ENCODE data around the gene TMEM116. TPM values are rescaled to one million over a fixed set of nuclear protein-coding genes. Genes with fewer than 3 reads are reported as not detected.

Gene TMEM116
- total and polyA plus RNA-seq, 2 donors (not counting 3 experiments of a cell fraction or from before 2014, with no cell fraction given) = 1.6 to 3.9 TPM

GRCh38 chr12:111993292-111994150 lies 19.4 kb downstream of the TMEM116 start:
- Histone ChIP-seq H3K9me1 (replicated peaks; ENCODE audit: control insufficient read depth, extremely low read depth, insufficient read depth, low read length) (no peaks in the 10 kb centered on the region), H3K4me1 (ENCODE audit: control insufficient read depth, extremely low read depth, insufficient read depth, low read length) (no peaks in the 10 kb centered on the region), H3K9ac (replicated peaks; ENCODE audit: extremely low read depth, insufficient read depth, low read length) (no peak overlapping the region), H3K4me2 (ENCODE audit: insufficient read depth, low read length) (no peak overlapping the region), H3K27me3 (ENCODE audit: control insufficient read depth in 2 of 2, insufficient read depth in 2 of 2, low read length in 2 of 2) (no peaks in the 10 kb centered on the region), H2AFZ (ENCODE audit: low read depth, low read length) (no peak overlapping the region), H3K9me3 (replicated peaks; ENCODE audit: control insufficient read depth, insufficient read depth, low read length) (no peaks in the 10 kb centered on the region), H3K36me3 (ENCODE audit: control insufficient read depth in 2 of 2, extremely low read depth in 1 of 2, insufficient read depth in 2 of 2, low read length in 2 of 2) (no peaks in the 10 kb centered on the region), H3K79me2 (ENCODE audit: control insufficient read depth, insufficient read depth, low read length) (no peaks in the 10 kb centered on the region), H4K20me1 (replicated peaks; ENCODE audit: control insufficient read depth, extremely low read depth, insufficient read depth, low read length) (no peaks in the 10 kb centered on the region), H3K4me3 (replicated peaks in 1 of 3; ENCODE audit: insufficient read depth in 1 of 3, low read depth in 1 of 3, low read length in 3 of 3) (no peak overlapping the region), H3K27ac (ENCODE audit: insufficient read depth, low read depth, low read length) (no peak overlapping the region)
- DNase-seq (ENCODE audit: low read depth, low spot score) (no peak), FAIRE-seq (no peak)
- POLR2A ChIA-PET = no interaction called here
- CTCF ChIA-PET = no interaction called here
- dilution Hi-C loops (cut with MboI; ENCODE audit: extremely low pct_ligation_motif_present, low sequenced_read_pairs) = no loop called here
- TF ChIP-seq EZH2 (IDR thresholded peaks at IDR 0.05; ENCODE audit: borderline replicate concordance, low read depth, low read length, severe bottlenecking) (no peak), GATA2 (IDR thresholded peaks at IDR 0.05; ENCODE audit: insufficient read depth, insufficient read length, low read depth, low read length) (no peak), MAX (IDR thresholded peaks at IDR 0.05; ENCODE audit: insufficient read depth, insufficient read length) (no peak), MYC (IDR thresholded peaks at IDR 0.05; ENCODE audit: low read depth, low read length) (no peak), CTCF (IDR thresholded peaks at IDR 0.05; ENCODE audit: extremely low read depth in 1 of 2, insufficient read depth in 1 of 2, low read depth in 1 of 2, low read length in 2 of 2) (no peak), POLR2AphosphoS5 (IDR thresholded peaks at IDR 0.05; ENCODE audit: insufficient read depth, low read depth, low read length) (no peak), JUN (IDR thresholded peaks at IDR 0.05; ENCODE audit: borderline replicate concordance, insufficient read depth, insufficient read length, low read depth) (no peak), POLR2A (IDR thresholded peaks at IDR 0.05; ENCODE audit: low read depth, low read length) (no peak), FOS (IDR thresholded peaks at IDR 0.05; ENCODE audit: borderline replicate concordance, insufficient read depth, low read length) (no peak)
- BruUV-seq (replicated peaks) = no TSS peak
- intact Hi-C loops (cut with micrococcal nuclease) = no loop called here

Data from endothelial cell of umbilical vein (primary cell).